Caco-2 (cell line): ENCODE results near the gene MUC12. TPM values are rescaled to one million over a fixed set of nuclear protein-coding genes. Genes with fewer than 3 reads are reported as not detected.

Experiments
- BruUV-seq: library from RNA; stranded (reverse); fragments of 400-500 nt; replicated peaks from 2 replicates; lab custom pipeline; 2021; lab: Mats Ljungman, UMichigan
- CTCF ChIA-PET: fragments of 300-600 bp; sonication (Branson Sonifier 250); formaldehyde crosslinking; loops from one replicate; lab custom pipeline; 2022; ENCODE audit warnings: antibody characterized with exemption; lab: Charles Lee
- POLR2A ChIA-PET: fragments of 300-600 bp; sonication (Branson Sonifier 250); formaldehyde crosslinking; loops from one replicate; lab custom pipeline; 2022; ENCODE audit warnings: antibody characterized with exemption; lab: Charles Lee
- DNase-seq, 2 experiments: peaks; one replicate each; pipeline versions ENCODE4 v3.0.0 to v3.0.0-alpha.2; 2020 to 2022
- H3K27me3 ChIP-seq: replicated peaks from 2 replicates; pipeline ENCODE4 v1.6.0; 2011; ENCODE audit warnings: low read length; ENCODE audit not compliant: control insufficient read depth, insufficient read depth
- H3K36me3 ChIP-seq: 2 replicates; pipeline ENCODE4 v1.5.1; 2011; ENCODE audit warnings: low read length; ENCODE audit not compliant: control insufficient read depth, insufficient read depth
- H3K4me1 ChIP-seq: fragments of 250-450 bp; sonication (Bioruptor Pico); 2 replicates; pipeline ENCODE4 v1.5.1; 2020; ENCODE audit warnings: mild to moderate bottlenecking
- H3K4me3 ChIP-seq: 2 replicates; pipeline ENCODE4 v1.5.1; 2011; ENCODE audit warnings: low read depth, mild to moderate bottlenecking, control low read depth, low read length
- H3K9me3 ChIP-seq: fragments of 250-450 bp; sonication (Bioruptor Pico); 2 replicates; pipeline ENCODE4 v1.5.1; 2020; ENCODE audit warnings: mild to moderate bottlenecking, moderate library complexity
- H3K27ac Mint-ChIP-seq: one replicate; pipeline ENCODE4 v1.8.0; 2022; ENCODE audit warnings: mixed read lengths; ENCODE audit not compliant: unreplicated experiment
- H3K27me3 Mint-ChIP-seq: one replicate; pipeline ENCODE4 v1.8.0; 2022; ENCODE audit warnings: mixed read lengths; ENCODE audit not compliant: insufficient read depth, unreplicated experiment
- H3K36me3 Mint-ChIP-seq: one replicate; pipeline ENCODE4 v1.8.0; 2022; ENCODE audit warnings: mild to moderate bottlenecking, mixed read lengths; ENCODE audit not compliant: insufficient read depth, unreplicated experiment
- H3K4me1 Mint-ChIP-seq: one replicate; pipeline ENCODE4 v1.8.0; 2022; ENCODE audit warnings: low read depth, mixed read lengths; ENCODE audit not compliant: unreplicated experiment
- H3K4me3 Mint-ChIP-seq: one replicate; pipeline ENCODE4 v1.8.0; 2022; ENCODE audit warnings: mild to moderate bottlenecking, moderate library complexity, mixed read lengths; ENCODE audit not compliant: unreplicated experiment
- H3K9me3 Mint-ChIP-seq: one replicate; pipeline ENCODE4 v1.8.0; 2022; ENCODE audit warnings: mixed read lengths; ENCODE audit not compliant: unreplicated experiment
- CTCF ChIP-seq, 2 experiments: fragments of 200-600 bp in 1 of 2; IDR thresholded peaks; 1 replicate in 1 of 2; 2 replicates in 1 of 2; pipeline versions ENCODE4 v1.5.1 to v1.8.0; 2011 to 2022; ENCODE audit warnings: antibody characterized with exemption in 1 of 2, control low read depth in 1 of 2, inconsistent platforms in 1 of 2, low read depth in 1 of 2, low read length in 1 of 2, mild to moderate bottlenecking in 1 of 2, moderate library complexity in 1 of 2; ENCODE audit not compliant: insufficient read depth in 1 of 2, severe bottlenecking in 1 of 2, unreplicated experiment in 1 of 2
- intact Hi-C: fragments of 100-400 bp; cut with micrococcal nuclease; formaldehyde crosslinking; loops from one replicate; pipeline ENCODE4 v1.10.0; 2022; ENCODE audit not compliant: unreplicated experiment
- total RNA-seq: library from RNA; stranded (reverse); gene quantifications from 2 replicates; pipeline ENCODE4 v1.2.3, GENCODE V29; 2022

MUC12 gene
- total RNA-seq, 1 experiment from 2014 or later: 0.16 TPM

DNA sequence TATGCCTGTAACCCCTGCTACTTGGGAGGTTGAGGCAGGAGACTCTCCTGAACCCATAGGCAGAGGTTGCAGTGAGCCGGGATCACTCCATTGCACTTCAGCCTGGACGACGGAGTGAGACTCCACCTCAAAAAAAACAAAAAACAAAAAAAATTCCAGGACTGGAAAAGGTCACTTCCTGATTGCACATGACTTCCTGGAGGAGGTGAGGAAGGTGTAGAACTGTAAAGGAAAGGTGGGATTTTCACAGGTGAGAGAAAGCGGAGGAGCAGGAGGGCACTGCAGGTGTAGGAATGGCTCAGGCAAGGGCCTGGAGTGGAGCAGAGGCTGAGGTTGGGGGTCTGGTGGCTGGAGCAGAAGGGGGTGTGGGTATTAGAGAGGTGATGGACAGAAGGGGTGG, 23.3 kb upstream of the MUC12 start:
- DNase-seq: no peak
- Histone ChIP-seq H3K9me3 (0 out of 2 replicates have a peak, but pooled peaks cover 3% of the 10 kb centered on the region), H3K36me3 (no peaks in the 10 kb centered on the region), H3K4me1 (peaks cover 13% of the 10 kb centered on the region), H3K4me3 (no peak overlapping the region), H3K27me3 (no peaks in the 10 kb centered on the region)
- no peaks in the 10 kb centered on the region for H3K27me3 Mint-ChIP-seq
- H3K4me1 Mint-ChIP-seq: peaks cover 11% of the 10 kb centered on the region
- CTCF ChIA-PET: interaction anchor here (0.7 kb wide), 1 partner anchor 48 kb away, joined by 3 read pairs; no protein-coding TSS in a partner anchor
- no peak for TF ChIP-seq CTCF (IDR thresholded peaks at IDR 0.05; ENCODE audit: insufficient read depth in 1 of 2, low read depth in 1 of 2, low read length in 1 of 2, severe bottlenecking in 1 of 2, unreplicated experiment in 1 of 2)
- H3K27ac Mint-ChIP-seq: no peak overlapping the region
- POLR2A ChIA-PET: no interaction called here
- intact Hi-C loops: no loop called here
- H3K9me3 Mint-ChIP-seq: no peaks in the 10 kb centered on the region
- BruUV-seq: no TSS peak
- no peak overlapping the region for H3K4me3 Mint-ChIP-seq
- H3K36me3 Mint-ChIP-seq: no peaks in the 10 kb centered on the region

DNA sequence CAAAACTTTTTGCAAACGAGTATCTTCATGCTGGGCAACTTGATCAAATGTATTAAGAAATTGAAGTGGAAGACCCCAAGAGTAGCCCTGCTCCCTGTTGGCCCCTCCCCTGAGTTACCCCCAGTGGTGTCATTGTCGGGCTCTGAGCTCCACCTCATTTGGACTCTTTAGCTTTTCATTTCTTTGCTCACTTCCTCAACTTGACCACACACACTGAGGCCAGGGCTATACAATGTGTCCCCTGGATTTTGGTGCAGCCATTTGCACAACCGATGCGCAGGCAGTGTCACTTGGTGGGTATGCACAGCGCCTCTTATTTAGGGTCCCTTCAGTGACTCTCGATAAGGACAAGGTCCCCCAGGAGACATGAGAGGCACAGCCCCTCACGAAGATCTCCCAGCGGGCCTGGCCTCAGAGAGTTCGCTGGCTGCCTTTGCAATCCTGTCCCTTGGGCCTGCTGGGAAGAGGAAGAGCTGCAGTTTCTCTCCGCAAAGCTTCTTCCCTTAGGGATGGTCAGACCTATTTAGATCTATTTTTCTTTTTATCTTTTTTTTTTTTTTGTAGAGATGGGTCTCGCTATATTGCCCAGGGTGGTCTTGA, 22.5 kb upstream of the MUC12 start:
- no peak overlapping the region for H3K4me3 Mint-ChIP-seq
- Histone ChIP-seq H3K9me3 (0 out of 2 replicates have a peak, but pooled peaks cover 3% of the 10 kb centered on the region), H3K4me3 (no peak overlapping the region), H3K4me1 (peaks cover 11% of the 10 kb centered on the region), H3K27me3 (no peaks in the 10 kb centered on the region), H3K36me3 (no peaks in the 10 kb centered on the region)
- H3K9me3 Mint-ChIP-seq: no peaks in the 10 kb centered on the region
- peaks cover 10% of the 10 kb centered on the region for H3K4me1 Mint-ChIP-seq
- no peak for DNase-seq
- BruUV-seq: no TSS peak
- H3K27me3 Mint-ChIP-seq: no peaks in the 10 kb centered on the region
- POLR2A ChIA-PET: no interaction called here
- H3K36me3 Mint-ChIP-seq: no peaks in the 10 kb centered on the region
- H3K27ac Mint-ChIP-seq: no peak overlapping the region
- TF ChIP-seq CTCF (IDR thresholded peaks at IDR 0.05; ENCODE audit: insufficient read depth in 1 of 2, low read depth in 1 of 2, low read length in 1 of 2, severe bottlenecking in 1 of 2, unreplicated experiment in 1 of 2): no peak
- intact Hi-C loops: no loop called here
- CTCF ChIA-PET: interaction anchor here (0.6 to 0.7 kb wide), 2 partner anchors 49 to 66 kb away, joined by 3 to 4 read pairs; no protein-coding TSS in a partner anchor

- no peaks in the 10 kb centered on the region for H3K27me3 ChIP-seq
- ChIA-PET POLR2A (no interaction called here), CTCF (interaction anchor here (0.6 kb wide), 1 partner anchor 10 kb away, joined by 4 read pairs; no protein-coding TSS in a partner anchor)
Measured at GRCh38 chr7:100947792-100948191, 21.6 kb upstream of the MUC12 start.

More at GRCh38 chr7:100947792-100948191, 21.6 kb upstream of the MUC12 start:
- Mint-ChIP-seq H3K27ac (no peak overlapping the region), H3K36me3 (no peaks in the 10 kb centered on the region), H3K4me1 (peaks cover under 1% of the 10 kb centered on the region), H3K4me3 (no peak overlapping the region), H3K27me3 (no peaks in the 10 kb centered on the region), H3K9me3 (no peaks in the 10 kb centered on the region)
- Histone ChIP-seq H3K4me1 (peaks cover 3% of the 10 kb centered on the region; the same call in 1 of the 2 replicates), H3K4me3 (no peak overlapping the region), H3K36me3 (no peaks in the 10 kb centered on the region), H3K9me3 (0 out of 2 replicates have a peak, but pooled peaks cover 3% of the 10 kb centered on the region)
- DNase-seq: no peak
- BruUV-seq: no TSS peak
- intact Hi-C loops: no loop called here
- no peak for TF ChIP-seq CTCF (IDR thresholded peaks at IDR 0.05; ENCODE audit: insufficient read depth in 1 of 2, low read depth in 1 of 2, low read length in 1 of 2, severe bottlenecking in 1 of 2, unreplicated experiment in 1 of 2)
